Activated CD4-positive, alpha-beta T cell treated with anti-CD3 and anti-CD28 coated beads, Interleukin-2, amount 50 U/mL, for 48 hours (primary cell): Measurements from ENCODE around the gene EEA1.

Source experiments
- DNase-seq, 2 experiments: peaks; one replicate each; pipeline ENCODE4 v3.0.0-alpha.2; 2020

The EEA1 gene

DNA sequence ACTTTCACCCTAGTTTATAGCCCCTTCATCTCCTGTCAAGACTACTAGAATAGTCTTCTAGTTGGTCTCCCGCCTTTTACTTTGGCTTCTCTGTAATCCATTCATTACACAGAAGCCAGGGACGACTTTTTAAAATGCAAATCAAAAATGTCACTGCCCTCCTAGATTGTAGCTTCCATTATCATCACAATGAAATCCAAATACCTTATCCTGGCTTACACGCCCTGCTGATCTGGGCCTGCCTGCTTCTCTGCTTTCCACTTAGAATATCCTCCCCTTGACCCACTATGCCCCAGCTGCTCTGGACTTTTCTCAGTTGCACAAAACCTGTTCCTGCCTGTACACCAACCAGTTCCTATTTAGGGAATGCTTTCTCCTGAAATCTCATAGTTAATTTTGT lies 4.5 kb upstream of the EEA1 start:
- DNase-seq = no peak

DNA sequence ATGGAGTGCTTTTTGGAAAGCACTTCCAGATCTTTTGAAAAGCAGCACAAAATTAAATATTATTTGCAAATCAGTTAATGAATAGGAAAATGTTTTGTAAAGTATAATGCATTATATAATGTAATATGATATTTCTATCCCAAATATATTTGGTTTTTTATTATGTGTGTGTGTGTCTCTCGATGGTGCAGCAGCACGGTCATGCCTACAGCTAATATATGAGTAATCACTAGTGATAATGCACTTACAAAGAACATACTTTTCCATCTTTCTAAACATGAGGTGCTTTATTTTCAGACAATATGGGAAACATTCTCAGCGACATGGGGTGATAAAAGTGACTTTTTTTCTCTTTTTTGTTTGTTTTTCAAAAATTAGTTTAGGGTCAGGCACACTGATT lies 1.3 kb upstream of the EEA1 start:
- no peak for DNase-seq

DNA sequence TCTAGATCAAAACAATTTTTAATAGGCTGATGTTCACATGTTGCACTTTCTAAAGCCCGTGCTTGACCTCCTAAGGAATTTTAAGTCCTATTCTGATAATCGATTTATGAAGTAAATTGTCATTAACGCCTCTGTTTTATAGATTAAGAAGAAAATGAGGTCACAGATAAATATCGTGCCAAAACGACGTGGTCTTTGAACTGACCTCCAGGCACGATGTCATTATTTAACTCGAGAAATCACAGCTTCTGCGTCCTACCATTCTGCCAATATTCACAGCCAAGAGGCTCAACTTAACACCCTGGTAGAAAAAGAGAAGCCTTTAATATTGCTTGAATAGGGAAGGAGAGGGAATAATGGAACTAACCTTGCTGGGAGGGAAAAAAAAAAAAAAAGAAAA lies 888 bp upstream of the EEA1 start:
- DNase-seq = no peak

DNA sequence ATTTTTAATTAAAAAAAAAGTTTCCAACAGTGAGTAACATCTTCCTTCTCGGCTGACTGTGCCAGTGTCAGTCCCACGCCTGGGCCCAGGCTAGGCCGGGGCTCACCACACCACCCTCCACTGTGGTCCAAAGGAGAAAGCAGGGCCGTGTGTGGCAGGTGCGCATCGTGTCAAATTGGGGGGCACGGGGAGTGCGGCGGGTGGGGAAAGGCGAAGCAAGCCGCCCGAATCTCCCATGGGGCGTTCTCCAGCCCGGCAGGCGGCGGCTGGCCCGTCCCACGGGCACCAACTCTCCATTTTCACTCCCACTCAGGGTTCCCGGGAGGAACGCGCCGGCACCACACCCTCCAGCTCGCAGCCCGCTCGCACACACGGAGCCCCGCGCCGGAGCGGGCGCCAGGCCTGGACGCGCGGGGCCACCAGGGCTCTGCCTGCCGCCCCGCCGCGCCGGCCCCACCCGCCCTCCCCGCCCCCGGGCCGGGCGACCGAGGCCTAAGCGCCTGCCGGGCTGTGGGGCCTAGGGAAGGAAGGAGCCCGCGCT lies 604 bp downstream of the EEA1 start:
- DNase-seq = peak; percentile 60 to 72

DNA sequence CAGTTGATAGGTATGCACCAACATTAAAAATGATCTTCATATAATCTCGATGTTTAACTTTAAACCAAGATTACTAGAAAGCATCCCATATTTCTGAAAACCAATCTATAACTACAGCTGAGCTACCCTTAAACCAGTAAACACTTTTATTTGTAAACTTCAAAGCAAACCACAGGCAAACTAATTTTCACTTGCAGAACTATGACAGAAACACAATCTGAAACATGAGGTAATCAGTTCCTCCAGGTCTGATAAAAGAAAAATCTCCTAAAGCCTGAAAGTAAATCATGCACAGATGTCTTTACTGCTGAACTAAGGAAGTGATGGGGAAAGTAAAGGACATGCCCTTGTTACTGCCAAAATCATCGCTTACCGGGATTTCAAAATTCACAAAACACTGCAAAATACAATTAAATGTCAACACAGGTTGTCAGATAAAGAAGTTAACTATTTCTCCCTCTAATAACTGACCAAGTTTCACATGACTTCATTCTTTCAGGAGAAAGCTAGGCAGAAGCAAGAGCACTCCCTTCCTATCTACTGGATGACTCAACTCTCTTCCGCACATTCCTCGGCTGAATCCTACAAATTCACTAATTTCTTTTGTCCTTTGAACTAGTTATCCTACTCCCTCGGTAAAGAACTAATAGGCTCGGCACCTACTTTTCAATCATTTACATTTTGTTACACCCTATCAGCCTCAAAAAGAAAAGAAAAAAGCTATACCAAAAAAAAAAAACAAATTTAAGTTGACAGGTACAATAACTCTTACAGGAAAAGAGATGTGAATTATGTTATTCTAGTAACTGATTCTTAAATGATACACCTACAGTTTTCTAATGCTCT lies 1.4 kb downstream of the EEA1 start:
- no peak for DNase-seq

DNA sequence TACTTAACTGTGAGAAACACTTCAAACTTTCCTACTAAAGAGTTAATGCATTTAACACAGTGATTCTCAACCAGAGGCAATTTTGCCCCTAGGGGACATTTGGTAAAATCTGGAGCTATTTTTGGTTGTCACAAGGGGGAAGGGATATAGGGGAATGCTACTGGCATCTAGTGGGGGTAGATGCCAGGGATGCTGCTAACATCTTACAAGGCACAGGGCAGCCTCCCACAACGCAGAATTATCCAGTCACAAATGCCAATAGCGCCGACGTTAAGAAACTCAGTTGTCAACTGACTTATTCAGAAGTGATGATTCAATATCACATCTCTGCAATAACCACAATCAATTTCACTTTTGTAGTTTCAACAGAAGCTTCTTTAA lies 2.0 kb downstream of the EEA1 start:
- DNase-seq = peak; percentile 56 to 66

DNA sequence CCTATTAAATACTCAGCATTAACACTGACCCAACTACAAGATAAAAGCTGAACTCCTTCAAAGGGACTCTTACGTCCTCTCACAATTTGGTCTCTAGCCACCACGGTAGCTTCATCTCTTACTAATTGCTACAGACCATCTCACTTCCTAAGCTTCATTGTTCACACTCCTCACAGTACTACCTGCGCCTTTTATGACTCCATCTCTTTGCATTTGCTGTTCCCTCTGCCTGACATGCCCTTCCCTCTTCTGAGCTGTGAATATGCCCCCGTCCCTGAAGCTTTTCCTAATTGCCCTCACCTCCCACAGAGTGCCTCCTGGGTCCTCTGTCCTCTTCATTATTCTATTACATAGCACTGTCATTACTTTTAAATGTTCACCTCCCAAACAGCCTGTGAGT lies 2.5 kb downstream of the EEA1 start:
- no peak for DNase-seq

DNA sequence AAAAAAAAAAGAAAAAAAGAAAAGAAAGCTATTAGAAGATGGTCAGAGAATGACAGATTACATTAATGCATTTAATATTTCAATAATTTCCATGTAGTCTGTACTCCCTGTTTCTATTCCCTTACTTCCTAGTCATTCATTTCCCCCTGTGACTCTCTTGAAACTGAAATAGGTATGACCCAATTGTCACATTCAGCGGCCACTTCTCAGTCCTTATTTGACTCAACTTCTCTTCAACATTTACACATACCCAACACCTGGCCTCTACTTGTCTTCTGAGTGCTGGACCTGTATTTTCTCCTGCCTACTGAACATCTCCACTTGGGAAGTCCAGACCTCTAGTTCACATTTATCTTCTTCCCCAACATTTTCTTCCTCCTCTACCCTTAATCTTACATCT lies 7.2 kb downstream of the EEA1 start:
- DNase-seq = no peak

DNA sequence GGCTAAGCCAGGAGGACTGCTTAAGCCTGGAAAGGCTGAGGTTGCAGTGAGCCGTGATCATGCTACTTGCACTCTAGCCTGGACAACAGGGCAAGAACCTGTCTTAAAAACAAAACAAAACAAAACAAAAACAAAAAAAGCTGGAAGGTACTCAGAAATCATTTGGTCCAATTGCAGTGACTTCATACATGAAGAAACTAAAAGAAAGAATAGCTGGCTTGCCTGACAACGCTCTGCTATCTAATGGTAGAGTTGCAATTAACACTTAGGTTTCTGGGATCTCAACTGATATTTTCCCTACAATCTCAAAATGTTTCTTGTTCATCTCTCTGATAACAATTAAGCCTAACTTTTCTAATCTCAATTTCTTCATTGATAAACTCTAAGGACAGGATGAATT lies 13.7 kb downstream of the EEA1 start:
- DNase-seq = no peak

DNA sequence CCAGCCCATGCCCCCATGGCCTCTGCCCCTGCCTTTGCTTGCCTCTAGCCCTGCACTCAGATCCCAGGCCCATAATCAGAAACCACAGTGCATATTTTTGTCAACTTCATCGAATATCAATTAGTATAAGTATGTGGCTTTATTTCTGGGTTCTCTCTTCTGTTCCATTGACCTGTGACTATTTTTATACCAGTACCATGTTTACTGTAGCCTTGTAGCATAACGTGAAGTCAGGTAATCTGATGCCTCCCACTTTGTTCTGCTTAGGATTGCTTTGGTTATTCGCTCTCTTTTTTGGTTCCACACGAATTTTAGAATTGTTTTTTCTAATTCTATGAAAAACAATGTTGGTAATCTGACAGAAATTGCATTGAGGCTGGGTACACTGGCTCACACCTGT lies 14.9 kb downstream of the EEA1 start:
- no peak for DNase-seq

DNA sequence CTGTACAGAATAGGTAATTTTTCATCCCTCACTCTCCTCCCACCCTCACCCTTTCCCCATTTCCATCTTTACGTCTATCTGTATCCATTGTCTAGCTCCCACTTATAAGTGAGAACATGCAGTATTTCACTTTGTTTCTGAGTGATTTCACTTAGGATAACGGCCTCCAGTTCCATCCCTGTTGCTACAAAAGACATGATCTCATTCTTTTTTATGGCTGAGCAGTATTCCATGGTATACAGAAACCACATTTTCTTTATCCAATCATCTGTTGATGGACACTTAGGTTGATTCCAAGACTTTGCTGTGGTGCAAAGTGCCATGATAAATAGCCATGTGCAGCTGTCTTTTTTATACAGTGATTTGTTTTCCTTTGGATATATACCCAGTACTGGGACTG lies 16.4 kb downstream of the EEA1 start:
- no peak for DNase-seq

DNA sequence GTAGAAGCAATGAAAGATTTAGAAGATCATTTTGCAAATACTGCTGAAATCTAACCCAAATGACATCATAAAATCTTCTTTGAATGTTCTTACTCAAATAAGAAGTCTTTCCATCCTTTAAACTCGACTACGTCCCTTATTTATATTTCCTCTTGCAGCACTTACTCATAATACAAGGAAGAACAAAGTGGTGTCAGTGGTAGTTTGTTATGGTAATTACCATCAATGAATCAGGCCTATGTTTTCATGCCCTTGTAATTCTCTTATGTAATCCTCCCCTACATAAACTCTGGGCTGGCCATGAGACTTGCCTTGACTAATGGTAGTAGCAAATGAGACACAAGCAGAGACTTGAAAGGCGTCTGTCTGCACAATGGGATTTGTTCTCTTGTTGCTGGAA lies 17.0 kb downstream of the EEA1 start:
- peak in 1 of 2 experiments; percentile 14 for DNase-seq

DNA sequence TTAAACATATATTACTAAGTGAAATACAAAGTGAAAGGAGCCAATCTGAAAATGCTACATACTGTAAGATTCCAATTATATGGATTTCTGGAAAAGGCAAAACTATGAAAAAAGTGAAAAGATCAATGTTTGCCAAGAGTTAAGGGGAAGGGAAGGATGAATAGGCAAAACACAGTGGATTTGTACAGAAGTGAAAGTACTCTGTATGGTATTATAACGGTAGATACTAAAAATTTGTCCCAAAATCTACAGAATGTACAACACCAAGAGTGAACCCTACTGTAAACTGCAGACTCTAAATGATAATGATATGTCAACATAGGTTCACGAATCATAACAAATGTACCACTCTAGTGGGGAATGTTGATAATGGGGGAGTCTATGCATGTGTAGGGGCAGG lies 17.8 kb downstream of the EEA1 start:
- no peak for DNase-seq

DNA sequence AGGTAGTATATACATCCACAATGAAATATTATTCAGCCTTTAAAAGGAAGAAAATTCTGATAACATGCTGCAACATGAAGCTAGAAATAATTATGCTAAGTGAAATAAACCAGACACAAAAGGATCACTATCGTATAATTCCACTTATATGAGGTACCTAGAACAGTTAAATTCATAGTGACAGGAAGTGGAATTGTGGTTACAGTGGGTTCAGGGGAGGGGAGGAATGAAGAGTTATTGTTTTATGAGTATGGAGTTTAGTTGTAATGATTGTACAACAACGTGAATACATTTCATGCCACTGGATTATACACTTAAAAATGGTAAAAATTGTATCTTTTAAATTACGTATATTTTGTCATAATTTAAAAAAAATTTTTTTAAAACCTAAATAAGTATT lies 21.0 kb downstream of the EEA1 start:
- DNase-seq = no peak

DNA sequence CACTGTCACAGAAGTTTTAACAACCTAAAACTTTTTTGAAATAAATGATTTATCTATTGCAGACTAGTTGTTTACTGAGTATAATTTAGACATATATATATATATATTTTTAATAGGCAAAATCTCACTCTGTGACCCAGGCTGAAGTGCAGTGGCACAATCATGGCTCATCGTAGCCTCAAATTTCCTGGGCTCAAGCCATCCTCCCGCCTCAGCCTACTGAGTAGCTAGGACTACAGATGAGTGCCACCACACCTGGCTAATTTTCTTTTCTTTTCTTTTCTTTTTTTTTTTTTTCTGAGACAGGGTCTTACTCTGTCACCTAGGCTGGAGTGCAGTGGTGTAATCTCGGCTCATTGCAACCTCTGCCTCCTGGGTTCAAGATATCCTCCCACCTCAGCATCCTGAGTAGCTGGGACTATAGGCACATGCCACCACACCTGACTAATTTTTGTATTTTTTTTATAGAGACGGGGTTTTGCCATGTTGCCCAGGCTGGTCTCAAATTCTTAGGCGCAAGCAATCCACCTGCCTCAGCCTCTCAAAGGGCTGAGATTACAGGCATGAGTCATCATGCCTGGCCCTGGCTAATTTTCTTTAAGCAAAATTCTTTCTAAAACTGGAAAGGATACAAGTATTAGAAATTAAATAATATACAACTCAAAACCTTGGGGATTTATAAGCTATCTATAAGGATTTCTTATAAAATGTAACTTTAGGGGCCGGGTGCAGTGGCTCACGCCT lies 23.1 kb downstream of the EEA1 start:
- DNase-seq = no peak

DNA sequence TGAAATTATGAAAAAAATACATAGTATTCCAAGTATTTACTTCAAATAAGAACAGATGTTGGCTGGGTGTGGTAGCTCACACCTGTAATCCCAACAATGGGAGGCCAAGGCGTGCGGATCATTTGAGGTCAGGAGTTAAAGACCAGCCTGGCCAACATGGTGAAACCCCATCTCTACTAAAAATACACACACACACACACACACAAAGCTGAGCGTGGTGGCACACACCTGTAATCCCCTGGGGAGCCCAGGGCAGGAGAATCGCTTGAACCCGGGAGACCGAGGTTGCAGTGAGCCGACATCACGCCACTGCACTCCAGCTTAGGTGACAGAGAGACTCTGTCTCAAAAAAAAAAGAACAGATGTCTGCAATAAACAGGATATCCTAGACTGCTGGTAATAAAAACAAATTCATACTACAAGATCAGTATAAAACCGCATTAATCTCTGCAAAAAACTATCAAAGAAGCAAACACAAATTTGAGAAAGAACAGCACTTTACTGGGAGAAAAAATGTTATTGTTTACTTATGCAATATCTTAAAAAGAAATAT lies 23.8 kb downstream of the EEA1 start:
- no peak for DNase-seq

DNA sequence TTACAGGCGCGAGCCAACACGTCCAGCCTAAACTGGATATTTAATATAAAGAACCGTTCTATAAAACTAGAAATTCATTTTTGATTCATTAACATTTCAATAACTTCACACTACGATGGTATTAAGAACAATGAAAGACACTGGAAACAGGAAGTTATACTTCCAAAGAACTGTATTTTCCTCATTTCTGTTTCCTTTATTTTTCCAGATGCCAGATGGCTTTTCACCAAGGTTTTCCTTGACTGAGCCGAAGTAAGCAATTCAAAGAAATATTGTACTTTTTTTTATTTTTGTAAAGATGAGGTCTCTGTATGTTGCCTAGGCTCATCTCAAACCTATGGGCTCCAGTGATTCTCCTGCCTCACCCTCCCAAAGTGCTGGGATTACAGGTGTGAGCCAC lies 28.2 kb downstream of the EEA1 start:
- DNase-seq = no peak

DNA sequence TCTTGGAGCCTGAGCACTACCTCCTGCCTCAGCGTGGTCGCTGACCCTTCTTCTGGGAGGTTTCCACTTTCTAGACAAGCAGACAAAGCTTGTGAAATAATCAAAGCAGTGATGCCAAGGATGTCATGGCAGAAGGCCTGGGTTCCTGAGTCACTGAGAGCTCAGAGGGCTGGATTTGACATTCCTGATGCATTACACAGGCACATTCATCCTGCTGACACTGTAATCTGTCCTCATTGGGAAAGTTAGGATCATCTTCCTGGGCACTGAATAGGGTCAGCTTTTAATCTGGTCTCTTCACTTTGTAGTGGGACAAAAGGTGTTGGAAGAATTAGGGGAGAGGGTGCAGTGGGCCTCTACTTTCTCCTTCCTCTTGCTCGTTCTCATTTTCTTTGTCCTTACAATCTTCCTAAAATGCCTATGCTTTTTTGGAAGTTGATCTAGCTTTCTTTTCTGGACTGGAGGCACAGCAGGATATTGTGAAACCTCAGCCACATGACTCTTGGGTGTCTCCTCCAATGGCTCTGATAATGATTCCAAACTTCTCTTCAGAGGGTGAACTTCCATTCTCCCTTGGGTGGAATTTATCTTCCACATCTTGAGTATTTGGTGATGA lies 29.6 kb downstream of the EEA1 start:
- DNase-seq = no peak

DNA sequence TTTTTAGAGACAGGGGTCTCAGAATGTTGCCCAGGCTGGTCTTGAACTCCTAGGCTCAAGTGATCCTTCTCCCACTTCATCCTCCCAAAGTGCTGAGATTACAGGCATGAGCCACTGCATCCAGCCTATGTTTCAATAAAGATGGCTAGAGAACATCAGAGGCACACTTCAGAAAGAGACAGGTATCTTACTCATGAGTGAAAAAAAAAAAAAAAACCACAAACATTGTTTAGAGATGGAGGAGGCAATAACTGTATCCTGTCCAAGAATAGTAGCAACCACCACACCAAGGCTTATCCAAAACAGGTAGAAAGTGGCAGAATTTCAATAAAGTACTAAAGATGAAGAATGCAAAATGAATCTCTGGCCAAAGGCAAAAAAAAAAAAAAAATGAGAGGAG lies 30.3 kb downstream of the EEA1 start:
- no peak for DNase-seq

DNA sequence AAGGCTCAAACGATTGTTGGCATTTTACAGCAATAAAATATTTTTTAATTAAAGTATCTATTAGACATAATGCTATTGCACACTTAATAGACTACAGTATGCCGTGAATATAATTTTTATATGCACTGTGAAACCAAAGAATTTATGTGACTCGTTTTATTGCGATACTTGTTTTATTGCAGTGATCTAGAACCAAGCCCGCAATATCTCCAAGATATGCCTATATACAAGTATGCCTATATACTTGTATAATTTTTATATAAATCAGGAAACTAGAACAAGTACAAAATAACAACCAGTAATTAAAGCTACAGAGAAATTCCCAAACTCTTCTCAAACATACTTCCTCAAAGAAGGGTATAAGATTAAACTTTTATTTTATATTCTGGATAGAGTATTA lies 31.3 kb downstream of the EEA1 start:
- no peak for DNase-seq

DNA sequence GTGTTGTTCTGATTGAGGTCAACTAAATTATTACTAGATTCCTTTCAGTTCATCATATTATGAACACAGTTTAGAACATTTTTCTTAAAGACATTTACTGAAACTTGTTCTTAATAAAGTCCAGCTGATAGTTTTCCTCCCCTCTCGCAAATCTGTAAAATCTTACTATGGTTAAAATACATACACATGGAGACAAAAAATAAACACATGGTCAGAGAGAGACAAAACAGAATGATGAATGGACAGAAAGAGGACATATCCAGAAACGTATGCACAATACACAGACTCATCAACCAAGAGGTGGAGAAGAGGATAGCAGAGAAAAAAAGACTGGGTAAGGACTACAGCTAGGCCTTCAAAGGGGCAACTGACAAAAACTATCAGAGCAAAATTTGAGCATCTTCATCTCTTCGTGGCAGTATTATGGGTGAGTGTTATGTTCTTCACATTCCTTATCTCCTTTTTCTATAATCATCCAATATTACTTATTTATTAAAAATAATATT lies 38.4 kb downstream of the EEA1 start:
- no peak for DNase-seq

DNA sequence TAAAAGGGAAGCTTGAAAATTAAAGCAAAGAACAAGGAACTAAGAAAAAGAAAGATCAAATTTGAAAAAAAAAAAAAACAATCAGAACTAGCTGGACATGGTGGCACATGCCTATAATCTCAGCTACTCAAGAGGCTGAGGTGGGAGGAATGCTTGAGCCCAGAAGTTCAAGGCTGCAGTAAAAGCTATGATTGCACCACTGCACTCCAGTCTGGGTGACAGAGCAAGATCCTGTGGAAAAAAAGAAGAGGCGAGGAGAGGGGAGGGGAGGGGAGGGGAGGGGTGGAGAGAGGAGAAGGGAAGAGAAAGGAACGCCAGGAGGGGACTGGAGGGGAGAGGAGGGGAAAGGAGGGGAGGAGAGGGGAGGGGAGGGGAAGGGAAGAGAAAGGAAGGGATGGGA lies 43.0 kb downstream of the EEA1 start:
- no peak for DNase-seq

DNA sequence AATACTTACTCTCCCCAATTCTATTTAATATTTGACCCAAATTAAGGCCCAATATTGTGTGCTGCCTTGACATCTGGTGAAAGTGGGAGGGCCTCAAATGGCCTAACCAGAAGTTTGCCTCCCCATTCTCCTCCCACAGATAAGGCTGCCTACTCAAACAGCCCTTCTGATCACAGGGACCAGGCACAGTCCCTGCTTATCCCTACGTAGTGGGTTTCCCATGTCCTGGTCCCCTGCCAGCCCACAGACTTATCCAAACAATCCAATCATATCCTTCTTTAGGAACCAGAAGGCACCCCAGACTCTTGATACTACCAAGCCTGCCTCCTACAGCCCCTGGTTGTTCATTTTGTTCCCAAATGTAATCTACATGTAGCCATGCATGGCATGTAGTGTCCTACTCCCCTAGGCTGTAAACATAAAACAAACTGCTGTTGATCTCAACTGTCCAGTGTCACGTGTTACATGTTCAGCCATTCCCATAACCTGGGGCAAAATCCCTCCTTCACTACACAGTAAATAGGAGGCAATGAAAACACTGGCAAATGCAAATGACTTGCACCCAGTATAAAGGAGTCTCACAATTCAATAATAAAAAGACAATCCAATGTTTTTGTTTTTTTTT lies 49.3 kb downstream of the EEA1 start:
- no peak for DNase-seq
